ENCODE results near the gene CAPRIN2.

DNA sequence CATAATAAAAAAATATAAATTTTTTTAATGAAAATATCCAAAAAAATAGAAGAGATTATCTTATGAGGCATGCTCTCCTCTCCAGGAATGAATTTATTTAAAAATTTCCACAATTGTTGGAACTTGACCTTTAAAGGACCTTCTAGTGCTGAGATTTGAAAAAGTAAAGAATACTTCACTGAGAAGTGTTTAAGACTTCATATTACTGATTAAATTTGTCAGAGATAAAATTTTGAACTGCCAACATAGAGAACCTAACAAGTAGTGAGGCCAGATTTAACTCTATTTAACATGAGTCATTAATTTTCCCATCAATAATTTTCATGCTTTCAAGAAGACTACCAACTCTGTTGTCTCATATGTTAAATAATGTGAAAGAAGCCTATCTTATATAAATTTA is 14.5 kb downstream of the CAPRIN2 start:
- no peak for TF ChIP-seq EZH2 (IDR thresholded peaks at IDR 0.05; ENCODE audit: borderline replicate concordance, low read depth, low read length, poor library complexity, severe bottlenecking)
- TF ChIP-seq, protein P1, sequence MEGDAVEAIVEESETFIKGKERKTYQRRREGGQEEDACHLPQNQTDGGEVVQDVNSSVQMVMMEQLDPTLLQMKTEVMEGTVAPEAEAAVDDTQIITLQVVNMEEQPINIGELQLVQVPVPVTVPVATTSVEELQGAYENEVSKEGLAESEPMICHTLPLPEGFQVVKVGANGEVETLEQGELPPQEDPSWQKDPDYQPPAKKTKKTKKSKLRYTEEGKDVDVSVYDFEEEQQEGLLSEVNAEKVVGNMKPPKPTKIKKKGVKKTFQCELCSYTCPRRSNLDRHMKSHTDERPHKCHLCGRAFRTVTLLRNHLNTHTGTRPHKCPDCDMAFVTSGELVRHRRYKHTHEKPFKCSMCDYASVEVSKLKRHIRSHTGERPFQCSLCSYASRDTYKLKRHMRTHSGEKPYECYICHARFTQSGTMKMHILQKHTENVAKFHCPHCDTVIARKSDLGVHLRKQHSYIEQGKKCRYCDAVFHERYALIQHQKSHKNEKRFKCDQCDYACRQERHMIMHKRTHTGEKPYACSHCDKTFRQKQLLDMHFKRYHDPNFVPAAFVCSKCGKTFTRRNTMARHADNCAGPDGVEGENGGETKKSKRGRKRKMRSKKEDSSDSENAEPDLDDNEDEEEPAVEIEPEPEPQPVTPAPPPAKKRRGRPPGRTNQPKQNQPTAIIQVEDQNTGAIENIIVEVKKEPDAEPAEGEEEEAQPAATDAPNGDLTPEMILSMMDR (conservative IDR thresholded peaks at IDR 0.05; ENCODE audit: low read depth, low read length): no peak

All from A673 (cell line).